Measurements from ENCODE around the gene HDAC4.

The HDAC4 gene

DNA sequence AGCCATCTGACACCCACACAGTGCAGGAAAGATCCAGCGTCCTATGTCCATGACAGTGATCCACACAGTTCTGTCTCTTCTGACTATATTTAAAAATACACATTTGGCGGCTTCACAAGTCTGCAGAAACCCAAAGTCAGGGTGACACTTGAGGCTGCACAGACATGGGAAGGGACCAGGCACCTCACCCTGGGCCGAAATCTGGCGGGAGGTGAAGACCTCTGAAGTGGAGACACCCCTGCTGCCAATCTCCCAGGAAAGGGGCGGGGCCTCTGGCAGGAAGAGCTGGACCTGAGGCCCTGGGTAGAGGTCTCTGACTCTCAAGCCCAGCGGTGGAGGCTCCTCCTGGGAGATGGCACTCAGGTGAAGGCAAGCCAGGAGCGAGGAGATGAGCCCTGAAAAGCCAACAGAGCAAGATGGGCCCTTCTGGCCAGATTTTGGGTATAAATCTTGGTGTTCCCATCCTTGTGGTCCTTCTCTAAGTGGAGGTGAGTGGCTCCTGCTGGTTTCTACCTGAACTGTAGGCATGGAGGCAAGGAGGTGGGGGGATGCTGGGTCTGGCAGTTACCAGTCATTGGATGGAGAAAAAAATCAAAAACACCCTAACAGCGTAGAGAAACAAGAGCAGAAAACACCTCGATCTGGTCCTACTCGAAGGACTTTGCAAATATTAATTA, 248.4 kb downstream of the HDAC4 start:
- DNase-seq (ENCODE audit: low read depth in 1 of 2, low spot score in 1 of 2): no peak
- Histone ChIP-seq H3K27me3 (ENCODE audit: insufficient read depth, poor library complexity, severe bottlenecking) (no peaks in the 10 kb centered on the region), H3K4me3 (replicated peaks; ENCODE audit: insufficient read depth, low read length) (no peak overlapping the region), H3K27ac (replicated peaks) (no peak overlapping the region)
- TF ChIP-seq SPI1 (IDR thresholded peaks at IDR 0.05; ENCODE audit: borderline replicate concordance, low read depth) (no peak), POLR2AphosphoS5 (IDR thresholded peaks at IDR 0.05; ENCODE audit: low read depth) (no peak), GABPA (IDR thresholded peaks at IDR 0.05; ENCODE audit: low read depth) (no peak), REST (IDR thresholded peaks at IDR 0.05; ENCODE audit: insufficient replicate concordance, low read depth) (no peak), CTCF (IDR thresholded peaks at IDR 0.05; ENCODE audit: insufficient read depth, low read length) (no peak)

GRCh38 chr2:239151201-239152131, 249.4 kb downstream of the HDAC4 start:
- no peak for TF ChIP-seq GABPA (IDR thresholded peaks at IDR 0.05; ENCODE audit: low read depth)
- no peak for TF ChIP-seq POLR2AphosphoS5 (IDR thresholded peaks at IDR 0.05; ENCODE audit: low read depth)
- TF ChIP-seq REST (IDR thresholded peaks at IDR 0.05; ENCODE audit: insufficient replicate concordance, low read depth): no peak
- no peak for TF ChIP-seq SPI1 (IDR thresholded peaks at IDR 0.05; ENCODE audit: borderline replicate concordance, low read depth)
- no peak for TF ChIP-seq CTCF (IDR thresholded peaks at IDR 0.05; ENCODE audit: insufficient read depth, low read length)
- DNase-seq (ENCODE audit: low read depth in 1 of 2, low spot score in 1 of 2): no peak
- no peaks in the 10 kb centered on the region for H3K27me3 ChIP-seq (ENCODE audit: insufficient read depth, poor library complexity, severe bottlenecking)
- H3K4me3 ChIP-seq (replicated peaks; ENCODE audit: insufficient read depth, low read length): no peak overlapping the region
- H3K27ac ChIP-seq (replicated peaks): no peak overlapping the region

GRCh38 chr2:239150125-239151011, 250.5 kb downstream of the HDAC4 start:
- H3K27ac ChIP-seq (replicated peaks): no peak overlapping the region
- TF ChIP-seq GABPA (IDR thresholded peaks at IDR 0.05; ENCODE audit: low read depth) (no peak), POLR2AphosphoS5 (IDR thresholded peaks at IDR 0.05; ENCODE audit: low read depth) (no peak), CTCF (IDR thresholded peaks at IDR 0.05; ENCODE audit: insufficient read depth, low read length) (no peak), SPI1 (IDR thresholded peaks at IDR 0.05; ENCODE audit: borderline replicate concordance, low read depth) (no peak), REST (IDR thresholded peaks at IDR 0.05; ENCODE audit: insufficient replicate concordance, low read depth) (no peak)

More at GRCh38 chr2:239150125-239151011, 250.5 kb downstream of the HDAC4 start:
- no peak for DNase-seq (ENCODE audit: low read depth in 1 of 2, low spot score in 1 of 2)
- no peaks in the 10 kb centered on the region for H3K27me3 ChIP-seq (ENCODE audit: insufficient read depth, poor library complexity, severe bottlenecking)
- H3K4me3 ChIP-seq (replicated peaks; ENCODE audit: insufficient read depth, low read length): no peak overlapping the region

Measured in HL-60 (cell line).